ENCODE data around the gene ZNF362. TPM values are rescaled to one million over a fixed set of nuclear protein-coding genes. Genes with fewer than 3 reads are reported as not detected.
"Not testable (repeated sequence)": the region's sequence is repeated elsewhere in the genome, so short reads cannot be mapped to it uniquely, and the experiment has no call there.

Gene ZNF362
- total and polyA plus RNA-seq, 2 of the 13 experiments (the other 11 are each of a cell fraction or from before 2014, with no cell fraction given), result 8.3 to 14.2 TPM

DNA sequence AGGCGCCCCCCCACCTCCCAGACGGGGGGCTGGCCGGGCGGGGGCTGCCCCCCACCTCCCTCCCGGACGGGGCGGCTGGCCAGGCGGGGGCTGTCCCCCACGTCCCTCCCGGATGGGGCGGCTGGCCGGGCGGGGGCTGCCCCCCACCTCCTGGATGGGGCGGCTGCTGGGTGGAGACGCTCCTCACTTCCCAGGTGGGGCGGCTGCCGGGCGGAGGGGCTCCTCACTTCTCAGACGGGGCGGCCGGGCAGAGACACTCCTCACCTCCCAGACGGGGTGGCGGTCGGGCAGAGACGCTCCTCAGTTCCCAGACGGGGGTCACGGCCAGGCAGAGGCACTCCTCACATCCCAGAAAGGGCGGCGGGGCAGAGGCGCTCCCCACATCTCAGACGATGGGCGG lies 53.1 kb downstream of the ZNF362 start:
- H3K9me3 ChIP-seq (ENCODE audit: low read length); intact Hi-C loops (cut with micrococcal nuclease; ENCODE audit: unreplicated experiment); BruUV-seq (replicated peaks); H3K27me3 ChIP-seq (ENCODE audit: control insufficient read depth in 1 of 2, insufficient read depth in 2 of 2, low read length in 2 of 2); H3K4me2 ChIP-seq (ENCODE audit: low read depth, low read length); H3K36me3 ChIP-seq (replicated peaks in 1 of 2; ENCODE audit: control insufficient read depth in 1 of 2, insufficient read depth in 2 of 2, low read length in 2 of 2); H3K4me1 ChIP-seq (ENCODE audit: insufficient read depth, low read length); in situ Hi-C loops (cut with HindIII; ENCODE audit: extremely low pct_ligation_motif_present, low pct_unique_long_range_greater_than_20kb); H3K4me3 ChIP-seq (replicated peaks in 1 of 3; ENCODE audit: insufficient read depth in 1 of 3, low read depth in 2 of 3, low read length in 3 of 3); H4K20me1 ChIP-seq (ENCODE audit: insufficient read depth, low read length); H3K79me2 ChIP-seq (ENCODE audit: insufficient read depth, low read length); POLR2A ChIA-PET; H3K9ac ChIP-seq (ENCODE audit: insufficient read depth, low read depth, low read length); FAIRE-seq; CTCF ChIA-PET (ENCODE audit: low intra/inter-chr PET ratio, low total read pairs); H2AFZ ChIP-seq (ENCODE audit: low read length); ATAC-seq; H3K27ac ChIP-seq (ENCODE audit: extremely low read length, insufficient read depth, low read length); DNase-seq (ENCODE audit: low spot score): not testable (repeated sequence)
- 100% methylated on average over 3 of the region's 32 CpGs for WGBS (ENCODE audit: low lambda C conversion rate)

DNA sequence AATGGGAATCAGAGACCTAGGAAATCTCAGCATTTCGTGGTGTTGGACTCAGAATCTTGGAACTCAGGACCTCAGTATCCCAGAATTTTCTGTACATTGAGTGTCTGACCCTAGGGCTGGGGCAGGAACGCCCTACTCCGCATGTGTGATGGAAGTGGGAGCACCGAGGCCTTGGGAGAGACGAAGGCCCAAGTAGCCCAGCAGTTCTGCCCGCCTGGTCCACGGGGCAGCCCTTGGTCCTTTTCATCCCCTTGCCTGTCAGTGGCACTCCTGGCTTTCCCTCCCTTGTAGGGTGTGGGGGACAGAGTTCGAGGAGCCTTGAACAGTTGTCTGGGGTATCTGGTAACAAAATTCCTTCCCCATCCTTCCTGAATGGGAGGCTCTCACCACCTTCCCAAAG lies 54.4 kb downstream of the ZNF362 start:
- CTCF ChIA-PET (ENCODE audit: low intra/inter-chr PET ratio, low total read pairs), result no interaction called here
- in situ Hi-C loops (cut with HindIII; ENCODE audit: extremely low pct_ligation_motif_present, low pct_unique_long_range_greater_than_20kb) (no loop called here), intact Hi-C loops (cut with micrococcal nuclease; ENCODE audit: unreplicated experiment) (no loop called here)

More for the DNA sequence above, 54.4 kb downstream of the ZNF362 start:
- H3K79me2 ChIP-seq (ENCODE audit: insufficient read depth, low read length), result no peaks in the 10 kb centered on the region
- H3K9ac ChIP-seq (ENCODE audit: insufficient read depth, low read depth, low read length), result no peak overlapping the region
- no peaks in the 10 kb centered on the region for H3K36me3 ChIP-seq (replicated peaks in 1 of 2; ENCODE audit: control insufficient read depth in 1 of 2, insufficient read depth in 2 of 2, low read length in 2 of 2)
- no peak overlapping the region for H3K4me2 ChIP-seq (ENCODE audit: low read depth, low read length)
- FAIRE-seq (no peak), ATAC-seq (no peak), DNase-seq (ENCODE audit: low spot score) (no peak)
- H2AFZ ChIP-seq (ENCODE audit: low read length), result no peak overlapping the region
- WGBS (ENCODE audit: low lambda C conversion rate), result 44% methylated on average over 6 of the region's 8 CpGs
- H3K27ac ChIP-seq (ENCODE audit: extremely low read length, insufficient read depth, low read length), result no peak overlapping the region
- peaks cover 14% of the 10 kb centered on the region for H3K4me1 ChIP-seq (ENCODE audit: insufficient read depth, low read length)
- no TSS peak for BruUV-seq (replicated peaks)
- peaks cover 0 to 10% of the 10 kb centered on the region in 2 experiments; a peak in 2 of 5 replicates for H3K27me3 ChIP-seq (ENCODE audit: control insufficient read depth in 1 of 2, insufficient read depth in 2 of 2, low read length in 2 of 2)
- H4K20me1 ChIP-seq (ENCODE audit: insufficient read depth, low read length), result no peaks in the 10 kb centered on the region
- H3K4me3 ChIP-seq (replicated peaks in 1 of 3; ENCODE audit: insufficient read depth in 1 of 3, low read depth in 2 of 3, low read length in 3 of 3), result no peak overlapping the region
- no peaks in the 10 kb centered on the region for H3K9me3 ChIP-seq (ENCODE audit: low read length)
- POLR2A ChIA-PET, result no interaction called here
- TF ChIP-seq CREBL2 (CRISPR knock-in tag; IDR thresholded peaks at IDR 0.05; ENCODE audit: borderline replicate concordance) (no peak), ZFP41 (CRISPR knock-in tag; IDR thresholded peaks at IDR 0.05; ENCODE audit: borderline replicate concordance) (no peak), CBX5 (CRISPR knock-in tag; IDR thresholded peaks at IDR 0.05; ENCODE audit: borderline replicate concordance) (no peak), ZBTB21 (CRISPR knock-in tag; IDR thresholded peaks at IDR 0.05) (no peak)
- TF ChIP-seq, protein P1, sequence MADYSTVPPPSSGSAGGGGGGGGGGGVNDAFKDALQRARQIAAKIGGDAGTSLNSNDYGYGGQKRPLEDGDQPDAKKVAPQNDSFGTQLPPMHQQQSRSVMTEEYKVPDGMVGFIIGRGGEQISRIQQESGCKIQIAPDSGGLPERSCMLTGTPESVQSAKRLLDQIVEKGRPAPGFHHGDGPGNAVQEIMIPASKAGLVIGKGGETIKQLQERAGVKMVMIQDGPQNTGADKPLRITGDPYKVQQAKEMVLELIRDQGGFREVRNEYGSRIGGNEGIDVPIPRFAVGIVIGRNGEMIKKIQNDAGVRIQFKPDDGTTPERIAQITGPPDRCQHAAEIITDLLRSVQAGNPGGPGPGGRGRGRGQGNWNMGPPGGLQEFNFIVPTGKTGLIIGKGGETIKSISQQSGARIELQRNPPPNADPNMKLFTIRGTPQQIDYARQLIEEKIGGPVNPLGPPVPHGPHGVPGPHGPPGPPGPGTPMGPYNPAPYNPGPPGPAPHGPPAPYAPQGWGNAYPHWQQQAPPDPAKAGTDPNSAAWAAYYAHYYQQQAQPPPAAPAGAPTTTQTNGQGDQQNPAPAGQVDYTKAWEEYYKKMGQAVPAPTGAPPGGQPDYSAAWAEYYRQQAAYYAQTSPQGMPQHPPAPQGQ (CRISPR knock-in tag; IDR thresholded peaks at IDR 0.05; ENCODE audit: borderline replicate concordance), result no peak

Measured in HepG2 (cell line).